Measurements from ENCODE around the gene ESYT1.

GRCh38 chr12:56103823-56104108 lies 24.3 kb upstream of the ESYT1 start:
- no peak for TF ChIP-seq CTCF (IDR thresholded peaks at IDR 0.05)
- TF ChIP-seq POLR2A (IDR thresholded peaks at IDR 0.05), result no peak
- no peak for TF ChIP-seq EP300 (IDR thresholded peaks at IDR 0.05)
- TF ChIP-seq POLR2AphosphoS5 (IDR thresholded peaks at IDR 0.05), result no peak
